K562 (cell line): ENCODE results near the gene OR11A1. TPM values are rescaled to one million over a fixed set of nuclear protein-coding genes. Genes with fewer than 3 reads are reported as not detected.
"Not testable (repeated sequence)": the region's sequence is repeated elsewhere in the genome, so short reads cannot be mapped to it uniquely, and the experiment has no call there.

Source experiments
- ATAC-seq: fragments of 200-7000 bp; cut with Tn5 transposase; 3 replicates; pipeline ENCODE4 v1.9.1; 2020; ENCODE audit warnings: moderate library complexity
- BruUV-seq: library from RNA; stranded (reverse); fragments of 400-500 nt; replicated peaks from 2 replicates; lab custom pipeline; 2021; lab: Mats Ljungman, UMichigan
- CTCF ChIA-PET: fragments of 300-600 bp; formaldehyde crosslinking; extraction: SDS; loops from one replicate; lab custom pipeline; 2021; ENCODE audit warnings: low intra/inter-chr PET ratio; lab: Yijun Ruan, JAX
- POLR2A ChIA-PET: fragments of 300-600, 350-650 bp; sonication (Branson Sonifier 250); formaldehyde crosslinking; extraction: SDS; loops from one replicate; lab custom pipeline; 2021; ENCODE audit warnings: antibody characterized with exemption, inconsistent platforms; lab: Yijun Ruan, JAX
- DNase-seq, 4 experiments: peaks; one replicate each; pipeline versions ENCODE4 v3.0.0 to v3.0.0-alpha.2; 2011 to 2018; ENCODE audit warnings: low spot score in 3 of 4, mixed read lengths in 3 of 4; ENCODE audit errors: extremely low read depth in 1 of 4
- FAIRE-seq: peaks from 2 replicates; lab custom pipeline; 2011; peaks lifted over from hg19 to GRCh38; lab: Jason Lieb, UNC
- H2AFZ ChIP-seq: 2 replicates; pipeline ENCODE4 v1.6.0; 2011; ENCODE audit warnings: low read depth, low read length, control low read depth, inconsistent platforms
- H3K27ac ChIP-seq: fragments of 200-600 bp; 3 replicates; pipeline ENCODE4 v1.8.0; 2011; ENCODE audit warnings: low read depth, mild to moderate bottlenecking, control low read depth, inconsistent platforms, low read length, moderate library complexity, mixed read lengths; ENCODE audit errors: extremely low read depth
- H3K27me3 ChIP-seq, 2 experiments: fragments of 300-600 bp in 1 of 2; 2 replicates in 1 of 2; 3 replicates in 1 of 2; pipeline versions ENCODE4 v1.6.0 to v1.8.0; 2011; ENCODE audit warnings: inconsistent platforms in 2 of 2, low read length in 2 of 2, mild to moderate bottlenecking in 1 of 2, mixed read lengths in 1 of 2, moderate library complexity in 1 of 2; ENCODE audit not compliant: control insufficient read depth in 2 of 2, insufficient read depth in 2 of 2
- H3K36me3 ChIP-seq: fragments of 300-600 bp; 3 replicates; pipeline ENCODE4 v1.8.0; 2011; ENCODE audit warnings: mild to moderate bottlenecking, low read length, inconsistent platforms; ENCODE audit not compliant: control insufficient read depth, insufficient read depth
- H3K4me1 ChIP-seq, 2 experiments: fragments of 200-600 bp in 1 of 2; replicated peaks in 1 of 2; 2 replicates in 1 of 2; 3 replicates in 1 of 2; pipeline versions ENCODE4 v1.5.1 to v1.8.0; 2011; ENCODE audit warnings: inconsistent platforms in 2 of 2, low read length in 2 of 2, mild to moderate bottlenecking in 1 of 2, mixed read lengths in 1 of 2, moderate library complexity in 1 of 2; ENCODE audit not compliant: control insufficient read depth in 2 of 2, insufficient read depth in 2 of 2
- H3K4me2 ChIP-seq: 2 replicates; pipeline ENCODE4 v1.6.1; 2011; ENCODE audit warnings: low read length, control low read depth, inconsistent platforms, mixed read lengths; ENCODE audit not compliant: insufficient read depth
- H3K4me3 ChIP-seq: fragments of 200-600 bp; sonication (generic), shearing (Covaris generic); 2 replicates; pipeline ENCODE4 v1.5.1; 2016; ENCODE audit warnings: control low read depth, inconsistent platforms
- H3K79me2 ChIP-seq: fragments of 200-600 bp; 3 replicates; pipeline ENCODE4 v1.8.0; 2011; ENCODE audit warnings: low read length, inconsistent platforms; ENCODE audit not compliant: control insufficient read depth, insufficient read depth
- H3K9ac ChIP-seq, 2 experiments: 2 replicates each; pipeline versions ENCODE4 v1.6.0 to v1.6.1; 2011; ENCODE audit warnings: low read depth in 2 of 2, low read length in 2 of 2, control low read depth in 1 of 2, inconsistent platforms in 1 of 2, mild to moderate bottlenecking in 1 of 2, mixed read lengths in 1 of 2; ENCODE audit not compliant: insufficient read depth in 1 of 2
- H3K9me1 ChIP-seq: one replicate; pipeline ENCODE4 v1.6.0; 2011; ENCODE audit warnings: inconsistent platforms, mild to moderate bottlenecking, low read length, moderate library complexity; ENCODE audit not compliant: control insufficient read depth, insufficient read depth
- H3K9me3 ChIP-seq: replicated peaks from 2 replicates; pipeline ENCODE4 v1.5.1; 2011; ENCODE audit warnings: low read depth, low read length, inconsistent platforms; ENCODE audit not compliant: control insufficient read depth, insufficient read depth
- H4K20me1 ChIP-seq: replicated peaks from 2 replicates; pipeline ENCODE4 v1.6.1; 2011; ENCODE audit warnings: low read length, inconsistent platforms, mixed read lengths; ENCODE audit not compliant: control insufficient read depth, insufficient read depth
- ARID1B ChIP-seq: fragments of 450-650 bp; IDR thresholded peaks from 2 replicates; pipeline ENCODE4 v1.6.1; 2016; ENCODE audit warnings: antibody characterized with exemption, mild to moderate bottlenecking, inconsistent platforms
- EP300 ChIP-seq: IDR thresholded peaks from 2 replicates; pipeline ENCODE4 v1.6.1; 2012; ENCODE audit warnings: low read length, improper control_type of control experiment
- ETS2 ChIP-seq: IDR thresholded peaks from 2 replicates; pipeline ENCODE4 v1.6.1; 2016; ENCODE audit warnings: borderline replicate concordance, missing genetic modification characterization, mild to moderate bottlenecking, moderate library complexity, missing compliant biosample characterization; ENCODE audit not compliant: poor library complexity, severe bottlenecking
- GABPA ChIP-seq: fragments of 200-800 bp; sonication (Bioruptor generic); conservative IDR thresholded peaks from 2 replicates; pipeline ENCODE4 v1.6.1; 2016; ENCODE audit warnings: low read depth, missing genetic modification characterization, missing compliant biosample characterization
- HCFC1 ChIP-seq: IDR thresholded peaks from 2 replicates; pipeline ENCODE4 v1.6.1; 2012; ENCODE audit warnings: low read depth, low read length, improper control_type of control experiment
- ILF3 ChIP-seq: fragments of 450-650 bp; IDR thresholded peaks from 2 replicates; pipeline ENCODE4 v1.6.1; 2018; ENCODE audit warnings: antibody characterized with exemption, mild to moderate bottlenecking, moderate library complexity, borderline replicate concordance
- MECOM ChIP-seq: fragments of 250-450 bp; sonication (Bioruptor Pico); IDR thresholded peaks from 2 replicates; pipeline ENCODE4 v1.8.0; 2022; ENCODE audit warnings: inconsistent platforms
- MIER1 ChIP-seq: fragments of 450-650 bp; IDR thresholded peaks from 2 replicates; pipeline ENCODE4 v1.6.1; 2016; ENCODE audit warnings: antibody characterized with exemption, mild to moderate bottlenecking, low read depth
- MNT ChIP-seq, 2 experiments: fragments of 450-650 bp; conservative IDR thresholded peaks; 2 replicates each; pipeline ENCODE4 v1.6.1; 2017; ENCODE audit warnings: mild to moderate bottlenecking in 2 of 2, moderate library complexity in 2 of 2
- RNF2 ChIP-seq: sonication (generic); IDR thresholded peaks from 2 replicates; pipeline ENCODE4 v1.6.1; 2016
- TAF9B ChIP-seq: fragments of 450-650 bp; IDR thresholded peaks from 2 replicates; pipeline ENCODE4 v1.6.1; 2018; ENCODE audit warnings: mild to moderate bottlenecking; ENCODE audit not compliant: partially characterized antibody
- TCF7 ChIP-seq: sonication (generic); IDR thresholded peaks from 2 replicates; pipeline ENCODE4 v1.6.1; 2016; ENCODE audit warnings: antibody characterized with exemption, borderline replicate concordance
- ZBTB17 ChIP-seq: fragments of 450-650 bp; formaldehyde crosslinking; IDR thresholded peaks from 2 replicates; pipeline ENCODE4 v1.4.0; 2020; ENCODE audit warnings: mild to moderate bottlenecking
- ZNF431 ChIP-seq: sonication (generic); formaldehyde crosslinking; IDR thresholded peaks from 2 replicates; pipeline ENCODE4 v1.8.0; 2022; ENCODE audit warnings: mild to moderate bottlenecking, missing genetic modification reagents
- WGBS: fragments of 100-300 bp; shearing (Covaris generic); methylation state at CpG from one replicate; pipeline ENCODE4 v1.1.6; 2016; ENCODE audit warnings: low coverage, mixed read lengths; ENCODE audit not compliant: insufficient coverage; ENCODE audit errors: missing lambda C conversion rate; 5-methylcytosine and 5-hydroxymethylcytosine counted together
- in situ Hi-C: fragments of 300-500 bp; cut with MboI; formaldehyde crosslinking; loops from 4 replicates; pipeline ENCODE4 v1.15.0; 2018; ENCODE audit warnings: inconsistent platforms, mixed read lengths
- intact Hi-C: fragments of 100-400 bp; cut with micrococcal nuclease; formaldehyde crosslinking; loops from 2 replicates; pipeline ENCODE4 v1.14.2; 2022
- polyA plus RNA-seq, 8 experiments: library from polyadenylated mRNA; depleted of rRNA in 4 of 8; stranded (reverse) in 5 of 8; unstranded in 3 of 8; fragments of >200 nt; fragmentation: Nextera tagmentation in 2 of 8; fragmentation: Illumina TruSeq in 1 of 8; extraction: Ambion mirVana in 2 of 8; extraction: Trizol in 1 of 8; gene quantifications; 2 replicates each; pipeline versions ENCODE4 v1.2.1 to v1.2.3, GENCODE V29; 2011 to 2014; ENCODE audit warnings: inconsistent platforms in 1 of 8, missing spikeins in 1 of 8
- total RNA-seq, 7 experiments: library from RNA; depleted of rRNA in 6 of 7; stranded (reverse); fragments of >200 nt in 6 of 7; fragmentation: Illumina TruSeq in 2 of 7; extraction: Trizol in 2 of 7; gene quantifications; 2 replicates each; pipeline versions ENCODE4 v1.2.1 to v1.2.3, GENCODE V29; 2011 to 2021; ENCODE audit warnings: low replicate concordance in 1 of 7
- TF ChIP-seq, protein P1 (sequence below): fragments of 450-650 bp; IDR thresholded peaks from 2 replicates; pipeline ENCODE4 v1.6.1; 2016; ENCODE audit warnings: low read depth, mild to moderate bottlenecking, moderate library complexity

The OR11A1 gene
- total and polyA plus RNA-seq, 9 of the 15 experiments (the other 6 are each of a cell fraction or from before 2014, with no cell fraction given) = not detected

DNA sequence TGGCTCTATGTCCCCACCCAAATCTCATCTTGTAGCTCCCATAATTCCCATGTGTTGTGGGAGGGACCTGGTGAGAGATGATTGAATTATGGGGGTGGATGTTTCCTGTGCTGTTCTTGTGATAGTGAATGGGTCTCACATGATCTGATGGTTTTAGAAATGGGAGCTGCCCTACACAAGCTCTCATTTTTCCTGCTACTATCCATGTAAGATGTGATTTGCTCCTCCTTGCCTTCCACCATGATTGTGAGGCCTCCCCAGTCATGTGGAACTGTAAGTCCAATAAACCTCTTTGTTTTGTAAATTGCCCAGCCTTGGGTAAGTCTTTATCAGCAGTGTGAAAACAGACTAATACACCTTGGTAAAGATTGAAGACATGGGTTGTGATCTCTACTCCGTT is 12.8 kb downstream of the OR11A1 start:
- not testable (repeated sequence) for H3K79me2 ChIP-seq, H3K4me2 ChIP-seq
- peak; percentile 91 for TF ChIP-seq ZNF431 (CRISPR knock-in tag)
- TF ChIP-seq, all 486 proteins: peak for 1; not testable (repeated sequence) for 485
- H4K20me1 ChIP-seq, H3K9me1 ChIP-seq, H3K9ac ChIP-seq, in situ Hi-C loops, FAIRE-seq, H3K9me3 ChIP-seq, H3K36me3 ChIP-seq, CTCF ChIA-PET, POLR2A ChIA-PET, H3K4me3 ChIP-seq, H3K27ac ChIP-seq, H2AFZ ChIP-seq, DNase-seq, intact Hi-C loops, BruUV-seq, H3K4me1 ChIP-seq, ATAC-seq: not testable (repeated sequence)
- WGBS = 0% methylated on average over 1 of the region's 1 CpG
- peaks cover 0 to 11% of the 10 kb centered on the region in 2 experiments; a peak in 3 of 5 replicates for H3K27me3 ChIP-seq

GRCh38 chr6:29442719-29443118 is 14.2 kb downstream of the OR11A1 start:
- no peaks in the 10 kb centered on the region for H3K79me2 ChIP-seq
- H3K4me2 ChIP-seq = no peak overlapping the region
- intact Hi-C loops (no loop called here), in situ Hi-C loops (no loop called here)
- ChIA-PET POLR2A (no interaction called here), CTCF (interaction anchor here (0.6 kb wide), 1 partner anchor 534 kb away, joined by 3 read pairs; no protein-coding TSS in a partner anchor)
- FAIRE-seq = no peak
- no peaks in the 10 kb centered on the region for H3K36me3 ChIP-seq
- no peaks in the 10 kb centered on the region for H4K20me1 ChIP-seq
- H3K4me1 ChIP-seq = 0 out of 5 replicates have a peak, but pooled peaks cover 0 to 3% of the 10 kb centered on the region in 2 experiments
- no peak overlapping the region for H2AFZ ChIP-seq
- H3K27me3 ChIP-seq = peaks cover 0 to 11% of the 10 kb centered on the region in 2 experiments; a peak in 3 of 5 replicates
- H3K4me3 ChIP-seq = no peak overlapping the region
- H3K9me1 ChIP-seq = no peaks in the 10 kb centered on the region
- DNase-seq = no peak
- no peak for ATAC-seq
- no TSS peak for BruUV-seq
- no peaks in the 10 kb centered on the region for H3K9me3 ChIP-seq
- WGBS = 0% methylated on average over 1 of the region's 1 CpG
- no peak overlapping the region for H3K9ac ChIP-seq
- H3K27ac ChIP-seq = no peak overlapping the region
- TF ChIP-seq ETS2 (tag) (no peak), EP300 (no peak), ZBTB17 (CRISPR knock-in tag) (peak; percentile 97), TCF7 (no peak), MECOM (no peak), ILF3 (no peak), TAF9B (no peak), MIER1 (no peak), MNT (conservative IDR thresholded peaks at IDR 0.05) (no peak), HCFC1 (no peak), RNF2 (no peak), ARID1B (no peak), GABPA (peak; percentile 35)
- TF ChIP-seq, protein P1, sequence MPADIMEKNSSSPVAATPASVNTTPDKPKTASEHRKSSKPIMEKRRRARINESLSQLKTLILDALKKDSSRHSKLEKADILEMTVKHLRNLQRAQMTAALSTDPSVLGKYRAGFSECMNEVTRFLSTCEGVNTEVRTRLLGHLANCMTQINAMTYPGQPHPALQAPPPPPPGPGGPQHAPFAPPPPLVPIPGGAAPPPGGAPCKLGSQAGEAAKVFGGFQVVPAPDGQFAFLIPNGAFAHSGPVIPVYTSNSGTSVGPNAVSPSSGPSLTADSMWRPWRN = no peak
